Caco-2 (cell line): ENCODE data around the gene CENPF. TPM values are rescaled to one million over a fixed set of nuclear protein-coding genes. Genes with fewer than 3 reads are reported as not detected.

ENCODE experiments used
- BruUV-seq: library from RNA; stranded (reverse); fragments of 400-500 nt; replicated peaks from 2 replicates; lab custom pipeline; 2021; lab: Mats Ljungman, UMichigan
- CTCF ChIA-PET: fragments of 300-600 bp; sonication (Branson Sonifier 250); formaldehyde crosslinking; loops from one replicate; lab custom pipeline; 2022; ENCODE audit warnings: antibody characterized with exemption; lab: Charles Lee
- POLR2A ChIA-PET: fragments of 300-600 bp; sonication (Branson Sonifier 250); formaldehyde crosslinking; loops from one replicate; lab custom pipeline; 2022; ENCODE audit warnings: antibody characterized with exemption; lab: Charles Lee
- DNase-seq, 2 experiments: peaks; one replicate each; pipeline versions ENCODE4 v3.0.0 to v3.0.0-alpha.2; 2020 to 2022
- H3K27me3 ChIP-seq: replicated peaks from 2 replicates; pipeline ENCODE4 v1.6.0; 2011; ENCODE audit warnings: low read length; ENCODE audit not compliant: control insufficient read depth, insufficient read depth
- H3K36me3 ChIP-seq: 2 replicates; pipeline ENCODE4 v1.5.1; 2011; ENCODE audit warnings: low read length; ENCODE audit not compliant: control insufficient read depth, insufficient read depth
- H3K4me1 ChIP-seq: fragments of 250-450 bp; sonication (Bioruptor Pico); 2 replicates; pipeline ENCODE4 v1.5.1; 2020; ENCODE audit warnings: mild to moderate bottlenecking
- H3K4me3 ChIP-seq: 2 replicates; pipeline ENCODE4 v1.5.1; 2011; ENCODE audit warnings: low read depth, mild to moderate bottlenecking, control low read depth, low read length
- H3K9me3 ChIP-seq: fragments of 250-450 bp; sonication (Bioruptor Pico); 2 replicates; pipeline ENCODE4 v1.5.1; 2020; ENCODE audit warnings: mild to moderate bottlenecking, moderate library complexity
- H3K27ac Mint-ChIP-seq: one replicate; pipeline ENCODE4 v1.8.0; 2022; ENCODE audit warnings: mixed read lengths; ENCODE audit not compliant: unreplicated experiment
- H3K27me3 Mint-ChIP-seq: one replicate; pipeline ENCODE4 v1.8.0; 2022; ENCODE audit warnings: mixed read lengths; ENCODE audit not compliant: insufficient read depth, unreplicated experiment
- H3K36me3 Mint-ChIP-seq: one replicate; pipeline ENCODE4 v1.8.0; 2022; ENCODE audit warnings: mild to moderate bottlenecking, mixed read lengths; ENCODE audit not compliant: insufficient read depth, unreplicated experiment
- H3K4me1 Mint-ChIP-seq: one replicate; pipeline ENCODE4 v1.8.0; 2022; ENCODE audit warnings: low read depth, mixed read lengths; ENCODE audit not compliant: unreplicated experiment
- H3K4me3 Mint-ChIP-seq: one replicate; pipeline ENCODE4 v1.8.0; 2022; ENCODE audit warnings: mild to moderate bottlenecking, moderate library complexity, mixed read lengths; ENCODE audit not compliant: unreplicated experiment
- H3K9me3 Mint-ChIP-seq: one replicate; pipeline ENCODE4 v1.8.0; 2022; ENCODE audit warnings: mixed read lengths; ENCODE audit not compliant: unreplicated experiment
- intact Hi-C: fragments of 100-400 bp; cut with micrococcal nuclease; formaldehyde crosslinking; loops from one replicate; pipeline ENCODE4 v1.10.0; 2022; ENCODE audit not compliant: unreplicated experiment
- total RNA-seq: library from RNA; stranded (reverse); gene quantifications from 2 replicates; pipeline ENCODE4 v1.2.3, GENCODE V29; 2022
- TF ChIP-seq, protein P1 (sequence below), 2 experiments: fragments of 200-600 bp in 1 of 2; IDR thresholded peaks; 1 replicate in 1 of 2; 2 replicates in 1 of 2; pipeline versions ENCODE4 v1.5.1 to v1.8.0; 2011 to 2022; ENCODE audit warnings: antibody characterized with exemption in 1 of 2, control low read depth in 1 of 2, inconsistent platforms in 1 of 2, low read depth in 1 of 2, low read length in 1 of 2, mild to moderate bottlenecking in 1 of 2, moderate library complexity in 1 of 2; ENCODE audit not compliant: insufficient read depth in 1 of 2, severe bottlenecking in 1 of 2, unreplicated experiment in 1 of 2

Gene CENPF
- total RNA-seq, 1 experiment from 2014 or later = 145 TPM

DNA sequence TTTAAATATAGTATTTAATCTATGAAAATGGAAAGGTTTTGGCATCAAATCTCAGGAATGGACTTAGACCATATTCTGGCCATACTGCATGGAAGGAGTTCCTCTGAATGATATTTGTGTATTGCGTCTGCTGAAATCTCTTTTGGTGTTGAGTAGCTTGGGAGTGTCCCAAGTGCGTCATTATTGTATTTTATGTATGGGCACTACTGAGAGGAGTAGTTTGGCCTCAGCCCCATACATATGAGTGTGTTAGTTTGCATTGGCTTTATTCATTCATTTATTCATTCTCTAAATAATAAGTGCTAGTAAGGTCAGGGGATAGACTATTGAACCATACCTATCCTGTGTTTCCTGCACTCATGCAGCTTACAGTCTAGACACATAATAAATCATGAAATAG, 46.6 kb downstream of the CENPF start:
- no peaks in the 10 kb centered on the region for H3K9me3 Mint-ChIP-seq
- H3K27me3 Mint-ChIP-seq = no peaks in the 10 kb centered on the region
- Histone ChIP-seq H3K9me3 (no peaks in the 10 kb centered on the region), H3K27me3 (no peaks in the 10 kb centered on the region), H3K36me3 (no peaks in the 10 kb centered on the region; the same call in 1 of the 2 replicates), H3K4me1 (no peaks in the 10 kb centered on the region), H3K4me3 (no peak overlapping the region)
- no peak for DNase-seq
- no peak overlapping the region for H3K27ac Mint-ChIP-seq
- POLR2A ChIA-PET = interaction anchor here (0.7 kb wide), 1 partner anchor 269 kb away, joined by 3 read pairs; no protein-coding TSS in a partner anchor
- peaks cover 99% of the 10 kb centered on the region for H3K36me3 Mint-ChIP-seq
- BruUV-seq = no TSS peak
- H3K4me1 Mint-ChIP-seq = no peaks in the 10 kb centered on the region
- CTCF ChIA-PET = no interaction called here
- intact Hi-C loops = no loop called here
- TF ChIP-seq, protein P1, sequence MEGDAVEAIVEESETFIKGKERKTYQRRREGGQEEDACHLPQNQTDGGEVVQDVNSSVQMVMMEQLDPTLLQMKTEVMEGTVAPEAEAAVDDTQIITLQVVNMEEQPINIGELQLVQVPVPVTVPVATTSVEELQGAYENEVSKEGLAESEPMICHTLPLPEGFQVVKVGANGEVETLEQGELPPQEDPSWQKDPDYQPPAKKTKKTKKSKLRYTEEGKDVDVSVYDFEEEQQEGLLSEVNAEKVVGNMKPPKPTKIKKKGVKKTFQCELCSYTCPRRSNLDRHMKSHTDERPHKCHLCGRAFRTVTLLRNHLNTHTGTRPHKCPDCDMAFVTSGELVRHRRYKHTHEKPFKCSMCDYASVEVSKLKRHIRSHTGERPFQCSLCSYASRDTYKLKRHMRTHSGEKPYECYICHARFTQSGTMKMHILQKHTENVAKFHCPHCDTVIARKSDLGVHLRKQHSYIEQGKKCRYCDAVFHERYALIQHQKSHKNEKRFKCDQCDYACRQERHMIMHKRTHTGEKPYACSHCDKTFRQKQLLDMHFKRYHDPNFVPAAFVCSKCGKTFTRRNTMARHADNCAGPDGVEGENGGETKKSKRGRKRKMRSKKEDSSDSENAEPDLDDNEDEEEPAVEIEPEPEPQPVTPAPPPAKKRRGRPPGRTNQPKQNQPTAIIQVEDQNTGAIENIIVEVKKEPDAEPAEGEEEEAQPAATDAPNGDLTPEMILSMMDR (IDR thresholded peaks at IDR 0.05; ENCODE audit: insufficient read depth in 1 of 2, low read depth in 1 of 2, low read length in 1 of 2, severe bottlenecking in 1 of 2, unreplicated experiment in 1 of 2) = no peak
- H3K4me3 Mint-ChIP-seq = no peak overlapping the region

DNA sequence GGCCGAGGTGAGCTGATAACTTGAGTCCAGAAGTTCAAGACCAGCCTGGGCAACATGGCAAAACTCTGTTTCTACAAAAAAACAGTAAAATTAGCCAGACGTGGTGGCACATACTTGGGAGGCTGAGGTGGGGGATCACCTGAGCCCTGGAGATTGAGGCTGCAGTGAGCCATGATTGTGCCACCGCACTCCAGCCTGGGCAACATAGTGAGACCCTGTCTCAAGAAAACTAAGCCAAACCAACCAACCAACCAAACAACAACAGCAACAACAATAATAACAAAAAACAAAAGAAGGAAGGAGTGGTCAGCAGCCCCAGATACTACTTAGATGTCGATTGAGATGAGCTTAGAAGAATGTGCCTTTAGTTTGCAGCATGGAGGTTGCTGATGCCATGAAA, 47.7 kb downstream of the CENPF start:
- no peak for DNase-seq
- Mint-ChIP-seq H3K27ac (no peak overlapping the region), H3K36me3 (peaks cover 99% of the 10 kb centered on the region), H3K9me3 (no peaks in the 10 kb centered on the region), H3K4me3 (no peak overlapping the region), H3K27me3 (no peaks in the 10 kb centered on the region), H3K4me1 (no peaks in the 10 kb centered on the region)
- POLR2A ChIA-PET = no interaction called here
- no peaks in the 10 kb centered on the region for H3K4me1 ChIP-seq
- no peak overlapping the region for H3K4me3 ChIP-seq
- TF ChIP-seq, protein P1 (IDR thresholded peaks at IDR 0.05; ENCODE audit: insufficient read depth in 1 of 2, low read depth in 1 of 2, low read length in 1 of 2, severe bottlenecking in 1 of 2, unreplicated experiment in 1 of 2) = no peak
- intact Hi-C loops = no loop called here
- H3K27me3 ChIP-seq = no peaks in the 10 kb centered on the region
- no TSS peak for BruUV-seq
- no peaks in the 10 kb centered on the region; the same call in 1 of the 2 replicates for H3K36me3 ChIP-seq
- CTCF ChIA-PET = no interaction called here
- no peaks in the 10 kb centered on the region for H3K9me3 ChIP-seq

DNA sequence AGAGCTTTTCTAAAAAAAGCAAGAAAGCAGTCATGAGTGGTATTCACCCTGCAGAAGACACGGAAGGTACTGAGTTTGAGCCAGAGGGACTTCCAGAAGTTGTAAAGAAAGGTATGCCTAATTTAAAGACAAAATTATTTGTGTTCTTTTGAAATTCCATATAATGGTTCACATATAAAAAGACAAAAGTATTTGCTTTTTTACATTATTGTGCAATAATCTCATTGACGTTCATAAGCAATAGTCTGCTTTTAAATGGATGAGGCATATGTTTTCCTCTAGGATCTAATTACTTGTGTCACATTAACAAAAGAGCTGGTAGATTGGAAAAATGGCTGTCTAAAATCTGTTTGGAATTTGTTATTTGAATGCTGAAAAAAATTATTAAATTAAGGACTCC, 54.3 kb downstream of the CENPF start:
- DNase-seq = no peak
- ChIA-PET POLR2A (no interaction called here), CTCF (no interaction called here)
- H3K36me3 ChIP-seq = peaks cover 1% of the 10 kb centered on the region; the same call in 1 of the 2 replicates
- Mint-ChIP-seq H3K36me3 (peaks cover 95% of the 10 kb centered on the region), H3K27me3 (no peaks in the 10 kb centered on the region), H3K27ac (no peak overlapping the region), H3K4me3 (no peak overlapping the region), H3K4me1 (peaks cover 7% of the 10 kb centered on the region), H3K9me3 (no peaks in the 10 kb centered on the region)
- no TSS peak for BruUV-seq
- intact Hi-C loops = loop anchor here (5.0 kb wide), 1 partner anchor 75 kb away; no protein-coding TSS in a partner anchor
- H3K4me1 ChIP-seq = no peaks in the 10 kb centered on the region
- no peaks in the 10 kb centered on the region for H3K27me3 ChIP-seq
- H3K4me3 ChIP-seq = no peak overlapping the region
- TF ChIP-seq, protein P1 (IDR thresholded peaks at IDR 0.05; ENCODE audit: insufficient read depth in 1 of 2, low read depth in 1 of 2, low read length in 1 of 2, severe bottlenecking in 1 of 2, unreplicated experiment in 1 of 2) = no peak
- no peaks in the 10 kb centered on the region for H3K9me3 ChIP-seq
